Left forelimb (tissue), 1 donor: Measurements from ENCODE around the gene HAUS1.
"Not testable (repeated sequence)": the region's sequence is repeated elsewhere in the genome, so short reads cannot be mapped to it uniquely, and the experiment has no call there.

Experiments
- DNase-seq: peaks from one replicate; pipeline ENCODE4 v3.0.0-alpha.2; 2018; ENCODE audit warnings: low spot score

Gene HAUS1

GRCh38 chr18:46104128-46104911, at the start of gene HAUS1:
Gene HAUS1 (plus strand): TSS chr18:46104385. CDS start chr18:46104412, 27 bp downstream.
- DNase-seq: peak; percentile 95

- DNase-seq: no peak
These were observed 49.0 kb upstream of the HAUS1 start for GRCh38 chr18:46054956-46055837.

GRCh38 chr18:46055838-46056230, 48.4 kb upstream of the HAUS1 start:
- DNase-seq: no peak

DNA sequence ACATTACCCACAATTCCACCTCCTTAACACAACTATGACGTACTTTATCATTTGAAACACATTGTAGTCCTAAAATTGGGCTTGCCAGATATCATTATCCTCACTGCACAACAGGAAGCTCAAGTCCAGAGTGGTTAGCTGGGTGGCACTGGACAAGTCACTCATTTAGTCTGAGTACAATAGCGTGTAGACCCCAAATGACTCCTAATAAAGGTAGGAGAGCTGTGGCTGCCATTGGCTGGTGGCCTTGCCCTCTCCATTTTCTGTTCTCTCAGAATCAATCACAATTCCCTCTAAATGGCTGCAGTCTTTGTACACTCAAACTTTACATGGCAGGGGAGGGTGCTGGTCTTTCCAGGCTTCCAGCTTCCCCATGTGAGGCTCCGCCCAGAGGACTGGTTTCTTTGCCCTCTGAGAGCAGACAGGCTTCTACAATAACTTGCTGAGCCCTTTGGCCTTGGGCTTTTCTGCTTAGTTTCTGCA, 43.8 kb upstream of the HAUS1 start:
- no peak for DNase-seq

DNA sequence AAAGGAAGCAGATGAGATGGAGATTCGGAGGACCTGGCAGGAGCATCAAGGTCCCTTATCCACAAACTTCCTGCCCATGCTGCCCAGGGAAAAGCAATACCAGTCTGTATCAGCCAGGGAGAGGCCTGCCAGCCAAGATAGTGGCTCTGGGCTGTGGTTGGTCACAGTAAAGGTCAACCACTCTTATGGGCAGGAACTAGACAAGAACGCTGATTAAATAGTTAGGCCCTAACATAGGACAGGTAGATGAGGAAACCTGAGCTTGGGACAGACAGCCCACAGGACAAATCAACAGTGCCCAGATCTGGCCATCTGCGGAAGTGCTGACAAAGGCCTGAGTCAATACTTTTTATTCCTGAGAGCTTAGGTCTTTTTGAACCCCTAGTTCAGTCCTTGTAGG, 42.8 kb upstream of the HAUS1 start:
- DNase-seq: no peak

- DNase-seq: no peak
These were observed 42.4 kb upstream of the HAUS1 start for GRCh38 chr18:46061796-46062195.

GRCh38 chr18:46062781-46063180, 41.4 kb upstream of the HAUS1 start:
- DNase-seq: no peak

DNA sequence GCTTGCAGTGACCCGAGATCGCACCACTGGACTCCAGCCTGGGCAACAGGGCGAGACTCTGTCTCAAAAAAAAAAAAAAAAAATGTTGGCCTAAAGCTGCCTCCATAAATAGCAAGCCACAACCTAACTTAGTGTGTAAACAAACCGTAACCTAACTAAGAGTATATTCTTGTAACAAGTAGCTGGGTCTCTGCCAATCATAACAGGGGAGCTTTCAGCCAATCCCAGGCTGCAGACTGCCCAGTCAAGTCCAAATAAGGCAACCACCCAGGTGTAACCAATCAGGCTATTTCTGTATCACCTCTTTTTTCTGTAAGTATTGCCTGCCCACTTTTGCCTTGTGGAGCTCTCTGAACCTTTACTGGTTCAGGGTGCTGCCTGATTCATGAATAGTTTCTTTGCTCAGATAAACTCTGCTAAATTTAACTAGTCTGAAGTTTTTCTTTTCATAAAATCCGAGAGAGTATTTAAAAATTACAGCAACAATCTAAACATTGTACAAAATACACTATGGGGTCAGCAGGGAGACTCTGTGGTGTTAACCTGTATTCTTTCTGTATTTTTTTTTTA, 36.7 kb upstream of the HAUS1 start:
- no peak for DNase-seq

GRCh38 chr18:46068763-46069162, 35.4 kb upstream of the HAUS1 start:
- no peak for DNase-seq

DNA sequence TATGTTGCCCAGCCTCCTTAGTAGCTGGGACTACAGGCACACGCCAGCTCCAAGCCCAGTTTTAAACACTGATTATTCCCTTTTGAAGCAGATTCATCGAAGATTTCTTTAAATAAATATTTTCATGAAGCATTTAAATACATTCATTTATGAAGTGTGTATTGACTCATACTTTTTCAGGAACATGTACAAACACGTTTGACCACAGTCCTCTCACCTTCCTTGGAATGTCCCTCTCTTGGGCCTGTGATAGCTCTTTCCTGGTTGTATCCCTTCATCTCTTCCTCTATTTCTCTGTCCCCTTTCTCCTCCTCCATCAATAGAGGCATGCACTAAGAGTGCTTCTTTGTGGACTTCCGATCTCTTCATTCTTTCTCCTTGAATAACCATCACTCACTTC, 34.7 kb upstream of the HAUS1 start:
- DNase-seq: no peak

DNA sequence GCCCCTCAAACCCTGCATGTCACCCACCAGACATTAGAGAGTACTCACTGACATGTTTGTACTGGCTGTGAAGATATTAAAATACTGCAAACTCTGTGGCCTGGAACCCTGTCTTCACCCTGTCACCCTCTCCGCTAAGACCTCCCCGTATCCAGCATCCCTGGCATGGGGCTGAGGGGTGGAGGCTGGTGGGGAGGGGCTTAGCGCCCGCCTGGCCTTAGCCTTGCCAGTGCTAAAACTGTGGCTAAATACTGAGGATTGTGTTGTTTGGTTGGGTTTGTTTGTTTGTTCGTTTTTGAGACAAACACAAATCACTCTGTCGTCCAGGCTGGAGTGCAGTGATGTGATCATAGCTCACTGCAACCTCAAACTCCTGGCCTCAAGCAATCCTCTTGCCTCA, 34.0 kb upstream of the HAUS1 start:
- DNase-seq: no peak

DNA sequence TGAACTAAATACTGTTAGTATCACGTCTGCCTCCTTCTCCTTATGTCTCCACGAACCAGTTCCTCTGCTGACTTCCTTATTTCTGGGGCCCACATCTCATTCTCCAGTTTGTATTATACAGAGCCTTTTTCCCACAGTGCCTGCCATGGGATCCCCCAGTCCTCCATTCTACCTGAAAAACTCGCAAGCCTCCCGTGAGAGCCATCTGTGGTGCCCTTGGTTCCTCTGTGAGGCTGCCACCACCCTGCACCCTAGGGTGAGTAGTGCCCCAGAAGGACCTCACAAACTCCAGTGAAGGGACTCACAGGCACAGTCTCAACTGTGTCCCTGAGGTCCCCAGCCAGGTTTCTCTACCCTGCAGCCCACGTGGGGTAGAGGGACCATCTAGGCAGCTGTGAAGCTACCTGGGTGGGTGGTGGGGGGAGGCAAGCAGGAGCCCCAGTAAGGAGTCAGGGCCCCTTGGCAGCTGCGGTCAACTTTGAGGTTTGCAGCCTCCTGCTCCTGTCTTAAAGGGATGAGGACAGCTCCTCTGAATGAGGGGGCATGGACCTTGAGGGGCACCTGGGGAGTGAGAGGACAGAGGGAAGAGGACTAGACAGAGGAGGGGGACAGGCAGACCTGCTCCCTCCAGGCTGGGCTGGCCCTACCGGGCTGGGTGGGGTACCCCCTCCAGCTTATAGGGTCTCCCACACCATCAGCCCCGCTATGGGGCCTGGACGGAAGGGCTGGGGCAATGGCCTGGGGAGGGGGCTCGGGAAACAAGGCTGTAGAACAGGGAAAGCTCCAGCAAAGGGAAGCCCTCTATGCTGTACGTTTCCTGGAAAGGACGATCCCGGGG, 33.2 kb upstream of the HAUS1 start:
- no peak for DNase-seq

DNA sequence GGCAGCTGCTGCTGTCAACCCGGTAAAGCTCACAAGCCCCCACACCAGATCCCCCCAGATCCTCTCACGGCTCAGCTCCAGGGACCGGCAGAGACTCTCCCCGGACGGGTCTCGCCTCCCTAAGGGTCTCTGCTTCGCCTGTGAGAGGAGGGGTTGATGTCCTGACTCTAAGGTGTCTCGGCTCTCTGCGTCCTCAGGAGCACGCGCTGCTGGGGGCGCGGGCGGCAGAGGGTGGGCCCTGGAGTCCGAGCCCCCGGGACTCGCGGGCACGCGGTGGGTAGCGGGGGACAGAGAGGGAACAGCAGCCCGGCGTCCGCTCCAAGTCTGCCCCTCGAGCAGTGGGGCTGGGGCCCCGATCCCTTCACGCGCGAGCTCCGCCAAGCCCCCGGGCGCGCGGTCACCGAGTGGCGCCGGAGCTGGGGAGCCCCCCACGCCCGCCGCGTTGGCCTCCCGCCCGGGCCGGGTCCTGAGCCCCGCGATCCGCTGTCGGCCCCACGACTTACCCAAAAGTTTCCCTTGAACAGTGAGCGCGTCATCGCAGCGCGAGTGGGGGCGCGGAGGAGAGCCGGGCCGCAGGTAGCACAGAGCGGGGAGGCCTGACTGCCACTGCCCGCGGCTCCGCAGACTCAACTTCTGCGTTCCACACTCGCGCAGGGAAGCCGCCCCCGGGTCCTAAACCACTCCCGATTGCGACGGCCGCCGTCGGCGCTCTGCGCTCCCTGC, 32.4 kb upstream of the HAUS1 start, which contains the start of gene PSTPIP2:
Gene PSTPIP2, minus strand, starts transcription at position 608 of the 723 bp plus-strand sequence. Its CDS starts 72 bp downstream, at position 536.
- DNase-seq: peak; percentile 79

- no peak for DNase-seq
These were observed 31.8 kb upstream of the HAUS1 start for GRCh38 chr18:46072376-46072867.

DNA sequence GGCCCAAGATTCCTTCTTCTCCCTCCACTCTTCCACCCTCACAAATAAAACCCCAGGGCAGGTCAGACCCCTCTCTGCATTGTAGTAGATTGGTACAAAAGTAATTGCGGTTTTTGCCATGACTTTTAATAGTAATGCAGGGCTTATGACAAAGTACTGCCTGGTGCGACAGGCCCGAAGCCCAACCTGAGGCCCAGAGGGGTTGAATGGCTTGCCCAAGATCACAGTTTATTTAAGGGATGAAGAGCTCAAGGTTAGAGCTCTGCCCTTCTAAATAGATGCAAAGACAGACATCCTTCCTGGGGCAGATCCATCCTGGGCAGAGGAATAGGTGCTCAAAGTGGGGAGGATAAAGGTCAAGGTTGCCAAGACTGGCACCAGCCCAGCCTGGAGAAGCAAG, 31.2 kb upstream of the HAUS1 start:
- no peak for DNase-seq

GRCh38 chr18:46073474-46074331, 30.5 kb upstream of the HAUS1 start:
- no peak for DNase-seq

DNA sequence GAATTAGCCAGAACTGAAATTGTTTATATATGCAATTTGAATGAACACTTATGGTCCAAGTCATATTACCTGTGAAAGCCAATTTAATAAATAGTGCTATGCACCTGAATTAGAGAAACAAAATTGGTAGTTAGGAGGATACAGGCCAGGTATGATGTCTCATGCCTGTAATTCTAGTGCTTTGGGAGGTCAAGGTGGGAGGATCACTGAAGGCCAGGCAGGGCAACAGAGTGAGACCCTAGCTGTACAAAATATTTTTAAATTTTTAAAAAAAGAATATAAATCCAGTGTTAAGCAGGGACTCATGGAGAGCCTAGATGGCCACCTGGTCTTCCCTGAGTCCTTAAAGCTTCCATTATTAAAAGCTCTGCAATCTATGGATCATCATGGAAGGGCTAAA, 24.8 kb upstream of the HAUS1 start:
- DNase-seq: no peak

GRCh38 chr18:46080156-46080555, 24.0 kb upstream of the HAUS1 start:
- DNase-seq: no peak

GRCh38 chr18:46084431-46084830, 19.8 kb upstream of the HAUS1 start:
- no peak for DNase-seq

DNA sequence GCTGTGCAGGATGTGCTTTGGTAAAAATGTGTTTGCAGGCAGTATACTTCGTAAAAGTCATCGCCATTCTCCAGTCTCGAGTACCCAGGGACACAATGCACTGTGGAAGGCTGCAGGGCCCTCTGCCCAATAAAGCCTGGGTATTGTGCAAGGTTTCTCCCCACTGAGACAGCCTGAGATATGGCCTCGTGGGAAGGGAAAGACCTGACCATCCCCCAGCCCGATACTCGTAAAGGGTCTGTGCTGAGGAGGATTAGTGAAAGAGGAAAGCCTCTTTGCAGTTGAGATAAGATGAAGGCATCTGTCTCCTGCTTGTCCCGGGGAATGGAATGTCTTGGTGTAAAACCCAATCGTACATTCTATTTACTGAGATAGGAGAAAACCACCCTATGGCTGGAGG, 15.7 kb upstream of the HAUS1 start:
- DNase-seq: not testable (repeated sequence)
